Mesodermal cell (in vitro differentiated cells): ENCODE results near the gene SLC22A31.

Experiments
- H3K27ac ChIP-seq: 2 replicates; pipeline ENCODE4 v1.7.0; 2013; ENCODE audit warnings: mild to moderate bottlenecking, low read depth, low read length, moderate library complexity; ENCODE audit not compliant: severe bottlenecking
- H3K36me3 ChIP-seq: 2 replicates; pipeline ENCODE4 v1.7.1; 2013; ENCODE audit warnings: mild to moderate bottlenecking, low read length, moderate library complexity; ENCODE audit not compliant: control insufficient read depth, insufficient read depth
- H3K4me1 ChIP-seq: one replicate; pipeline ENCODE4 v1.7.1; 2013; ENCODE audit warnings: mild to moderate bottlenecking, low read length; ENCODE audit not compliant: insufficient read depth, control insufficient read depth, poor library complexity, severe bottlenecking
- H3K4me3 ChIP-seq: 2 replicates; pipeline ENCODE4 v1.7.0; 2013; ENCODE audit warnings: low read length, control low read depth, mild to moderate bottlenecking; ENCODE audit not compliant: insufficient read depth, poor library complexity, severe bottlenecking; ENCODE audit errors: extremely low read depth
- H3K9me3 ChIP-seq: 2 replicates; pipeline ENCODE4 v1.7.1; 2013; ENCODE audit warnings: mild to moderate bottlenecking, low read length, moderate library complexity; ENCODE audit not compliant: control insufficient read depth
- WGBS, 2 experiments: methylation state at CpG; one replicate each; pipeline ENCODE4 v1.1.5; 2013; ENCODE audit warnings: missing lambda C conversion rate in 2 of 2; ENCODE audit not compliant: insufficient coverage in 2 of 2; 5-methylcytosine and 5-hydroxymethylcytosine counted together

The SLC22A31 gene

DNA sequence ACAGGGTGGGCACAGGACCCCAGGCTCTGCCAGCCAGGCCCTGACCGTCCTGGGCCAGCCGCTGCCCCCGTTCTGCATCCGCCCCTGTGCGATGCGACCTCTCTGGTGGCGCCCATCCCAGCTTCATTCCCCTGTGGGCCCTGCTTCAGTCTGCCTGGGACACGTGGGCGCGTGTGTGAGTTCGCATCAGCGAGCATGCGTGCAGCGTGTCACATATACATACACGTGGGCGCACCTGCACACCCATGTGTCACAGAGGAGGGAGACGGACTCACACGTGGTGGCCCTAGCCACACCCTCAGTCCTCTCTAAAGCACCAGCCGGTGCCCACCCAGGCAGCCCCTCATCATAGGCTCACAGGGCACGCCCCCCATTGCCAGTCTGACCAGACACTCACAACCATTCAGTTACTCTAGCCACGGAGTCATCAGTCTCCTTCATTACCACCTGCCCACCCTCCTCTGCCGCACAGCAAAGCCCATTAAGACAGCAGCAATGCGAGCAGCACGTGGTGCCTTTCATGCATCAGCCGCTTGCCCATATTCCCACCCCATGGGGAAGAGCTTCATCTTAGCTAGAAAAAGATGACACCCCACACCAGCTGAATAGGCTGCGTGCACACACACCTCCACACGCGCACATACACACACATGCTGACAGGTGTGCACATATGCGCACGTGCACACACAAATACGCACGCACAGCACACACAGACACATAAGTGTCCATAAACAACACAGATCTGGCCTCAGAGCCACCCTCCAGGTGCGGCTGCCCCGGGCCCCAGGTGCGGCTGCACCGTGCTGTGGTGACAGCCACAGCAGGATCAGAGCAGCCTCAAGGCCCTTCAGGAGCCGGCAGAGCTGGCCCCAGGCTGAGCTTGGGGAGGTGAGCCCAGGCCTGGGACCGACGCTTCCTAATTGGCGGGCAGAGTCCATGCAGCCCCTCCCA, 38.3 kb downstream of the SLC22A31 start:
- Histone ChIP-seq H3K9me3 (peaks cover 7% of the 10 kb centered on the region), H3K36me3 (no peaks in the 10 kb centered on the region), H3K4me1 (no peaks in the 10 kb centered on the region), H3K27ac (no peak overlapping the region), H3K4me3 (no peak overlapping the region)
- 92 to 95% methylated on average over 32 to 40 of the region's 40 CpGs for WGBS, 2 experiments

DNA sequence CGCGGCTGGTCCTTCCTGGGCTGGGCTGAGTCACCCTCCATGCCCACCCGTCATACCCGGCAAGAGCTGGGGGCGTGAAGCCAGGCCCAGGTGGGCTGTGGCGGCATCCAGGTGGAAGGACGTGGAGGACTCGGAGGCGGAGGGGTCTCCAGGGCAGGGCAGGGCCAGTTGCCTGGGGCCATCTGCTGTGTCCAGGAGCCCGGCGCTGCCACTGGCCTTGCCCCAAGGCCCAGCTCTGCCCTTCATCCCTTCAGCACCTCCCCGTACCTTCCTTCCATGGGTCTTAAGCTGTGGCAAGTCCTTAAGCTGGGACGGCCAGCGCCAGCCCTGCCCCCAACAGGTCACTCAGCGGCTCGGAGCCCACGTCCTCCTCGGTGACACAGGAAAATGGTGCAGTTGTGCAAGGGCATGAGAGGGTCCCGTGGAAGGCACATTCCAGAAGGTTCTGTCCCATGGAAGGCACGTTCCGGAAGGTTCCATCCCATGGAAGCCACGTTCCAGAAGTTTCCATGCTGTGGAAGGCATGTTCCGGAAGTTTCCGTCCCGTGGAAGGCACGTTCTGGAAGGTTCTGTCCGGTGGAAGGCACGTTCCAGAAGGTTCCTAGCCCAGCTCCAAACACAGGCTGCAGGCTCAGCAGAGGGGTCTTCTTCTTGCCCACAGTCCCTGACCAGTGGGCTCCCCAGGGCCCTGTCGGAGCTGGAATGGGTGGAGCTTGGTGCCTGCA, 39.2 kb downstream of the SLC22A31 start:
- WGBS, 2 experiments, result 93 to 95% methylated on average over 26 to 29 of the region's 29 CpGs
- H3K4me3 ChIP-seq, result no peak overlapping the region
- no peaks in the 10 kb centered on the region for H3K4me1 ChIP-seq

DNA sequence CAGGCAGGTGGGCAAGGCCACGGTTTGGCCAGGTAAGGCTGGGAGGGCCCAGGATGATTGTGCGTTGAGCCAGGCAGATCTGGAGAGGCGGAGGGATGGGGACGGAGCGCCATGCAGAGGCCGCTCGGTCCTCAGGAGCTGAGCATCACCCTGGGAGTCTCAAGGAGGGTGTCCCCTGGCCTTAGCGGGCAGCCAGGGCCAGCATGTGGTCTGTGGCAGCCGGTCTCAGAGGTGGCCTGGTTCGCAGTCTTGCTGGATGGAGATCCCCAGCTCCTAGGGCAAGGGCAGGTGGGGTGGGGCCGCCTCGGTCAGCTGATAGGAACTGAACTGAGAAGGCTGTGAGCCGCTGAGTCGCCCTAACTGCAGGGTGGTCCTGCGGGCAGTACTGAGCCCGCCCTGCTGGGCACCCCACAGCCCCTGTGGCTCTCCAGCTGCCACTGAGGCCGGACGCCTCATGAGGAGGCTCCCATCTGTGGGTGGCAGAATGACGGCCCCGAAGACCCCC, 40.4 kb downstream of the SLC22A31 start:
- H3K4me3 ChIP-seq, result no peak overlapping the region
- no peaks in the 10 kb centered on the region for H3K4me1 ChIP-seq
- no peaks in the 10 kb centered on the region for H3K36me3 ChIP-seq
- peaks cover 7% of the 10 kb centered on the region for H3K9me3 ChIP-seq
- H3K27ac ChIP-seq, result no peak overlapping the region
- WGBS, 2 experiments, result 88 to 94% methylated on average over 17 to 20 of the region's 20 CpGs

More for the DNA sequence above, 39.2 kb downstream of the SLC22A31 start:
- no peaks in the 10 kb centered on the region for H3K36me3 ChIP-seq
- no peak overlapping the region for H3K27ac ChIP-seq
- H3K9me3 ChIP-seq, result peaks cover 7% of the 10 kb centered on the region

DNA sequence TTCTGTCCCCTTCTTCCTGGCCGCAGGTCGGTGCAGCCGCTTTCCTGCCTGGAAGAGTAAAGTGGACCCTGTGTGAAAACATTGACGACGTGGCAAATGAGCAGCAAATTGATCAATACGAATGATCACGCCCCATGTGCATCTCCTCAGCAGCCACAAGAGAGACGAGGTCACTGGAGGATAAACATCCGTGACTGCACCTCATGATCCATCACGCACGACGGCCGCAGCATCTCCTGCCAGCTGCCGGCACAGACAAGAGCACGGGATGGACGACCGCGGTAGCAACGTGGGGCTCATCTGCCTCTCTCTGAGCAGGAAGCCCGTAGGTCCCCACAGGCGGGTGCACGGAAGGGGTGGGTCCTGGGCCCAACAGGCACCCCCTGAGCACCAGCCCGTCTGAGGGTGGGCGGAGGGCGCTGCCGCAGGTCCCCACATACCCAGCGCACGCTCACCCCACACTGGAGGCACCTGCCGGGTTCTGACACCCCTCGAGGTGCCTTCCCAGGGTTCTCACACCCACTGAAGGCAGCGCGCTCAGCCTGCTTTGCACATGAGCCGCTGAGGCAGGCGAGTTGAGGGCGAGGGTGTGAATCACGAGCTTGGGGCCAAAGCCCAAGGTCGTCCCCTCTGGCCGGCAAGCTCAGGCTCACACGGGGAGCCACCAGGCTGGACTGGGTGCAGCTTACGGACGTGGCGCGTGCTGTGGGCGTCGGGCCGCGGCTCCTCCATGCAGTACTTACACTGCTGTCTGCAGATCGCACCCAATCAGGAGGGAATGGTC, 41.1 kb downstream of the SLC22A31 start:
- Histone ChIP-seq H3K36me3 (no peaks in the 10 kb centered on the region), H3K4me1 (no peaks in the 10 kb centered on the region), H3K9me3 (peaks cover 7% of the 10 kb centered on the region), H3K27ac (no peak overlapping the region), H3K4me3 (no peak overlapping the region)
- WGBS, 2 experiments, result 91 to 93% methylated on average over 43 to 48 of the region's 48 CpGs

DNA sequence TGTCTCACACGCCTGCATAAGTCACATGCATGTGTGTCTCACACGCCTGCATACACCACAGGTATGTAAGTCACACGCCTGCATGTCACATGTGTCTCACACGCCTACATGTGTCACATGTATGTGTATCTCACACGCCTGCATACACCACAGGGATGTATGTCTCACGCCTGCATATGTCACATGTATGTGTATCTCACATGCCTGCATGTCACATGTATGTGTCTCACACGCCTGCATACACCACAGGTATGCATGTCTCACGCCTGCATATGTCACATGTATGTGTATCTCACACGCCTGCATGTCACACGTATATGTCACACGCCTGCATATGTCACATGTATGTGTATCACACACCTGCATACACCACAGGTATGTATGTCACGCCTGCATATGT, 42.6 kb downstream of the SLC22A31 start:
- 93 to 94% methylated on average over 12 of the region's 12 CpGs for WGBS, 2 experiments
- Histone ChIP-seq H3K4me1 (no peaks in the 10 kb centered on the region), H3K4me3 (no peak overlapping the region), H3K36me3 (no peaks in the 10 kb centered on the region), H3K9me3 (peaks cover 7% of the 10 kb centered on the region), H3K27ac (no peak overlapping the region)

DNA sequence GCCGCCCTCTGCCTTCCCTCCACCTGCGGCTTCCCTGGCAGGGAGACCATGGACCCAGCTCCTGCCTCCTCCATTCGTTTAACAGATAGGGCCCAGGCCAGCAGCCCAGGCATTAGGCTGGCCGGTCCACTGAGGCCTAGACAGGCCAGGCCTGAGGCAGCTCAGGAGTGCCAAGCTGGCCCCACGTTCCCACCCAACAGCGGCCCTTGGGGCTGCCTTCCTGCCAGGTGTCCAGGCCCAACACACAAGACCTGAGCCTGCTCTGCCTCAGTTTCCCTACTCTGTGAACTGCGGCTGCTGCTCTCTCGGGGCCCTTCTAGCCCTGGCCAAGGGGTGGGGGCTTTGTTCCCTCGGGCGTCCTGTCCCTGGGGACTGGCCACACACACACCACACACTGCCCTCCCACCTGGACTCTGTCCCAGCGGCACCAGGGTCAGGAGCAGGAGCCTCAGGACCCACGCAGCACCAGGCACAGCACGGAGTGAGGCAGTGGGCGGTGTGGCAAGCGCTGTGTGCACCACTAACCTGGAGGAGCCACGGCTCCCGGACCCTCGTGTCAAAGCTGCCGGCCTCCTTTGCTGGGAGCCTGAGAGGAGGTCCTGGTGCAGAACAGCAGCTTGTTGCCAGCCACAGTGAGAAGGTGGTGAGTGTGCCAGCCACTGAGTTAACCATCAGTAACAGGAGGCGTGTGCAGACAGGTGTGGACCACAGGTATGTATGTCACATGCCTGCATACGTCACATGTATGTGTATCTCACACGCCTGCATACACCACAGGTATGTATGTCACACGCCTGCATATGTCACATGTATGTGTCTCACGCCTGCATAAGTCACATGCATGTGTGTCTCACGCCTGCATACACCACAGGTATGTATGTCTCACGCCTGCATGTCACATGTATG, 43.3 kb downstream of the SLC22A31 start:
- H3K27ac ChIP-seq, result no peak overlapping the region
- peaks cover 7% of the 10 kb centered on the region for H3K9me3 ChIP-seq
- no peaks in the 10 kb centered on the region for H3K36me3 ChIP-seq
- H3K4me3 ChIP-seq, result no peak overlapping the region
- no peaks in the 10 kb centered on the region for H3K4me1 ChIP-seq
- WGBS, 2 experiments, result 85 to 92% methylated on average over 17 to 25 of the region's 26 CpGs

DNA sequence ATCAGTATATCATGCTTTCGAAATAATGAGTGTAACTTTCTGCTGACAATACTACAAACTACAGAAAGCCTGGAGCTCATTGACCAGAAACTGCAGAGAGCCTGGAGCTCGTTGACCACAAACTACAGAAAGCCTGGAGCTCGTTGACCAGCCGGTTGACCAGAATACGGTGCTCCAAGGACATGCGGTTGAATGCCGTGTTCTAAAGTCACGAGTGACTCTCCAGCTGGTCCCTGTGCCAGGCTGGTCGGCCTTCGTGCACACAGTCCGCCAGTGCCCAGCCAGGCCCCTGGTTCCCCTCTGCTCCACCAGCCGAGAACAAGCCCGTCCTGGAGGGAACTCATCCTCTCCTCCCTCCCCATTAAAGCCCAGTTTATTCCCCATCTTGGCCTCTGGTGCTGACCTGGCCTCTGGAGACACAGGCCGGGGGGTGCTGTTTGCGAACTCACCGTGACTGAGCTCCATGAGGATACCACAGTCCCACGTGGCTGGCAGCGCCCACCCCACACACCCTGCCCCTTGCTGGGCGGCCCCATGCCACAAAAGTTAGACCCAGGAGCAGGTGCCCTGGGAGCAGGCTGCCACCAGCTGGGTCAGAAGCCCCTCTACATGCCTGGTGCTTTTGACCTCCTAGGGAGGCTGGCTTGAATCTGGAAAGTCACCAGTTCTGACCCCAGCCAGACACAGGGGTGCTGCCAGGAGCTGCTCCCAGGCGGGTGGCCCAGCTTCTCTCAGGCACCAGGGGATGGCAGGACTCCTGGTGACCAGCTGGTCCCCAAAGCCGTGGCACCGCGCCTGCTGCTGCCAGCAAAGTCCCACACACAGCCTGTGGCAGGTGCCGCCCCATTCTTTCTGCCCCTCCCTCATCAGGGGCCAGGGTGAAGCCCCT, 44.2 kb downstream of the SLC22A31 start:
- no peak overlapping the region for H3K27ac ChIP-seq

DNA sequence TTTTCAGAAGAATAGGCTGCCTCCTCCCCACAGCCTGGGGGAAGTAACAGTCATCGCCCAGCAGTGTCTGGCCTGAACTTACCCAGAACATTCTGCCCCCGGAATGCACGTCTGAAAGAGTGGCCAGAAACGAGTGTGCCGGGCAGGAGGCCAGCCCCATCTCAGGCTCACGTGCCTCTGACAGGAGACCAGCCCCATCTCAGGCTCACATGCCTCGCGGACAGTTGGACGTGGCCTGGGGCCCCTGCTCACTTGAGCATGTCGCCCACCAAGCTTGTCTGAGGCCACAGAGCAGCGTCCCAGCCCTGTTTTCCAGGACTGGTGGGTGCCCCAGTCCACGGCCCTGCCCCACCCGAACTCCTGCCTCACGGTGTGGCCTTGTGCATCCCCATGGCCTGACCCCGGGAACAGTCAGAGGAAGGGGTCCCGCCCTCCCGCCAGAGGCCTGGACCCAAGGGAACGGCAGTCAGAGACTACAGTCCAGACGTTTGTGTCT, 45.1 kb downstream of the SLC22A31 start:
- Histone ChIP-seq H3K4me1 (no peaks in the 10 kb centered on the region), H3K27ac (no peak overlapping the region), H3K9me3 (peaks cover 7% of the 10 kb centered on the region), H3K4me3 (no peak overlapping the region), H3K36me3 (peaks cover 13% of the 10 kb centered on the region)
- WGBS, 2 experiments, result 69% methylated on average over 14 to 19 of the region's 19 CpGs

More for the DNA sequence above, 44.2 kb downstream of the SLC22A31 start:
- H3K9me3 ChIP-seq, result peaks cover 7% of the 10 kb centered on the region
- 84 to 92% methylated on average over 18 to 24 of the region's 24 CpGs for WGBS, 2 experiments
- peaks cover 5% of the 10 kb centered on the region for H3K36me3 ChIP-seq
- no peaks in the 10 kb centered on the region for H3K4me1 ChIP-seq
- no peak overlapping the region for H3K4me3 ChIP-seq
